Muscle of arm (tissue), 12 donors: ENCODE data around the gene PCGF2. TPM values are rescaled to one million over a fixed set of nuclear protein-coding genes. Genes with fewer than 3 reads are reported as not detected.

Experiments used
- DNase-seq: peaks from one replicate; pipeline ENCODE4 v3.0.0-alpha.2; 2013
- polyA plus RNA-seq, 12 donors: library from polyadenylated mRNA; unstranded; fragments of 120-200 nt; gene quantifications; one replicate each; pipeline ENCODE4 v1.2.1, GENCODE V29; 2013; ENCODE audit not compliant: insufficient read length in 12 of 12

Gene PCGF2
- polyA plus RNA-seq, 12 donors, result 23.9 to 65.8 (median 30.2) TPM; not detected in 1

DNA sequence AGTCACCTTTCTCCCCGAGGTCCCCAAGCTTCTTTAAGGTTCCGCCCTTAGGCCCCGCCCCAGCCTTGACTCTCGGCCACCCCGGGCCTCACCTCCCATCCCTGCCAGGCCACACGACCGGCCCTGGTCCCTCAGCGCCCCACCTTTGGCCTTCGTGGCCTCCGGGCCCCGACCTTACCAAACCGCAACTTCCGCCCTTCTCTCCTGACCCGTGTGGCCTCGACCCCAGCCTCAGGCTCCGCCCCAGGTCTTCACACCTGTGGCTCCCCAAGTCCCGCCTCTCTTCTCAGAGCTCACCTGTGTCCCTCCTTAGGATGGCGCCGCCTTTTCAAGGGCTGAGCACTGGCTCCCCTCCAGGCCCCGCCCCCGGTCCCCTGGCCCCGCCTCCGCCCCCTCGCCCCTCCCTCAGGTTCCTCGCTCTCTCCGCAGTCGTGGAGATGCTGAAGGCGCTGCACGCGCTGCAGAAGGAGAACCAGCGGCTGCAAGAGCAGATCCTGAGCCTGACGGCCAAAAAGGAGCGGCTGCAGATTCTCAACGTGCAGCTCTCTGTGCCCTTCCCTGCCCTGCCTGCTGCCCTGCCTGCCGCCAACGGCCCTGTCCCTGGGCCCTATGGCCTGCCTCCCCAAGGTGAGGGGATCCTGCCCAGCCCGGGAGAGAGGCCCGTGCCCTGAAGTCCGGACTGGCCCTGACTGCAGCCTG lies 28.0 kb downstream of the PCGF2 start:
- DNase-seq, result no peak

DNA sequence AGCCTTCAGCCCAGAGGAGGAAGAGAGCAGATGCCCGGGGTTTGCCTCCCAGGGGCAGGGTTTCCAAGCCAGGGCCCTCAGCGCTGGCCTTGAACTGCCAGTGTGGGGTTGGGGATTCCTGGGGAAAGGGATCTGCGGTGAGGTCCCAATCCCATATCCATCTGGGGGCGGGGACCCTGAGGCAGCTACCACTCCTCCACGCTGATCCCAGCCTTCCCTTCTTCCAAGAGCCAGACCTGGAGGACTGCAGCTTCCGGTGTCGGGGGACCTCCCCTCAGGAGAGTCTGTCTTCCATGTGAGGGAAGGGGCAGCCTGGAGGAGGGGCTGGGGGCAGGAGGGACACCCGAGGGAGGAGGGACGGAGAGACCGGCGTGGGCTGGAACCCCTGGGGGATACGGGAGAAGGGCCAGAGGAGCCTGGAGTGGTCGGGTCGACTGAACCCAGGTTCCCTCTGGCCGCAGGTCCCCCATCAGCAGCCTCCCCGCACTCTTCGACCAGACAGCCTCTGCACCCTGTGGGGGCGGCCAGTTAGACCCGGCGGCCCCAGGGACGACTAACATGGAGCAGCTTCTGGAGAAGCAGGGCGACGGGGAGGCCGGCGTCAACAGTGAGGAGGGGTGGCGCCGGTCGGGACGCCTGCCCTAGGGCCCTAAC lies 28.7 kb downstream of the PCGF2 start:
- no peak for DNase-seq

DNA sequence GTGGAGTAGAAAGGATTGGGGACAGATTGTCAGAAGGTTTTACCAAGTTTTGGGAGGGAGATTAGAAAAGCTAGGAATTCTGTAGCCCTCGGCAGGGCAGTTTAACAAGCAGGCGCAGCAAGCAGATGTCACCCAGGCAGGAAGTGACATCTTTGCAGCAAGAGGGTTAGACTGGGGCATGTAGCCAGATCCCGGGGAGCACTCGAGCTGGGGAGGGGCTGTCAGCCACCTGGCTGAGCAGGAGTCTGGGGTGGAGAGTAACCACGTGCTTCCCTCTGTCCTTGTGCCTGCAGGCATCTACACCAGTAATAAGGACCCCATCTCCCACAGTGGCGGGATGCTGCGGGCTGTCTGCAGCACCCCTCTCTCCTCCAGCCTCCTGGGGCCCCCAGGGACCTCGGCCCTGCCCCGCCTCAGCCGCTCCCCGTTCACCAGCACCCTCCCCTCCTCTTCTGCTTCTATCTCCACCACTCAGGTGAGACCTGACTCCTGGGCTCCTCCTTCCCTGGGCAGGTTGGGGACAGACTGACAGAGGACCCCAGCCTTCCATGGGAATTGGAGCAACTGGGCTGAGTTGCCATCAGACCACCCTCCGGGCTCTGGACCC lies 30.9 kb downstream of the PCGF2 start:
- no peak for DNase-seq

DNA sequence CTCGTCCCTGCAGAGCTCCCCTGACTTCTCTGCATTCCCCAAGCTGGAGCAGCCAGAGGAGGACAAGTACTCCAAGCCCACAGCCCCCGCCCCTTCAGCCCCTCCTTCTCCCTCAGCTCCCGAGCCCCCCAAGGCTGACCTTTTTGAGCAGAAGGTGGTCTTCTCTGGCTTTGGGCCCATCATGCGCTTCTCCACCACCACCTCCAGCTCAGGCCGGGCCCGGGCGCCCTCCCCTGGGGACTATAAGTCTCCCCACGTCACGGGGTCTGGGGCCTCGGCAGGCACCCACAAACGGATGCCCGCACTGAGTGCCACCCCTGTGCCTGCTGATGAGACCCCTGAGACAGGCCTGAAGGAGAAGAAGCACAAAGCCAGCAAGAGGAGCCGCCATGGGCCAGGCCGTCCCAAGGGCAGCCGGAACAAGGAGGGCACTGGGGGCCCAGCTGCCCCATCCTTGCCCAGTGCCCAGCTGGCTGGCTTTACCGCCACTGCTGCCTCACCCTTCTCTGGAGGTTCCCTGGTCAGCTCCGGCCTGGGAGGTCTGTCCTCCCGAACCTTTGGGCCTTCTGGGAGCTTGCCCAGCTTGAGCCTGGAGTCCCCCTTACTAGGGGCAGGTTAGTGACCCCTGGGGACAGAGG lies 31.6 kb downstream of the PCGF2 start:
- DNase-seq, result no peak

DNA sequence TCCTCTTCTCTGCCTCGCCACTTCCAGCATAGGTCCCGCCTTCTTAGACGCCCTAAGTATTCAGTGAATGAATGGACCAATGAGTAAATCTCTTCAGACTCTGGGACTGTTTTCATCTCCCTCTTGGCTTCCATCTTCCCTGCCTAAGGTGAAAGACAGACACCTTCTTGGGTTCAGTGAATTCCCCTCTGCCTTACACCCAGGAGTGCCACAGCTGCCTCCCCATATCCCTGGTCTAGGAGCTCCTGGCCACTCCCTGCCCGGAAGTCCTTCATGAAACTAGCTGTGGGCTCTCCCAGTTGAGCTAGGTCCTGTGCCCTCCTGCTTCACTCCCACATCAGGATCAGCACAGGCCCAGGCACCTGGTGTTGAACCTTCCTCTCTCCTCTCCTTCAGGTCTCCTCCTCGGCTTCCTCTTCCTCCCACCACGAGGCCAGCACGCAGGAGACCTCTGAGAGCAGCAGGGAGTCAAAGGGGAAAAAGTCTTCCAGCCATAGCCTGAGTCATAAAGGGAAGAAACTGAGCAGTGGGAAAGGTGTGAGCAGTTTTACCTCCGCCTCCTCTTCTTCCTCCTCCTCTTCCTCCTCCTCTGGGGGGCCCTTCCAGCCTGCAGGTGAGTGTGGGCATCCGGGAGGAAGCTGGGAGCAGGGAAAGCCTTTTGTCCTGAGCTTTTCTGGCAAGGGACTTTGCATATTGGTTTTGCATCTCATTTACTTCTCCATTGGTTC lies 32.8 kb downstream of the PCGF2 start:
- no peak for DNase-seq

DNA sequence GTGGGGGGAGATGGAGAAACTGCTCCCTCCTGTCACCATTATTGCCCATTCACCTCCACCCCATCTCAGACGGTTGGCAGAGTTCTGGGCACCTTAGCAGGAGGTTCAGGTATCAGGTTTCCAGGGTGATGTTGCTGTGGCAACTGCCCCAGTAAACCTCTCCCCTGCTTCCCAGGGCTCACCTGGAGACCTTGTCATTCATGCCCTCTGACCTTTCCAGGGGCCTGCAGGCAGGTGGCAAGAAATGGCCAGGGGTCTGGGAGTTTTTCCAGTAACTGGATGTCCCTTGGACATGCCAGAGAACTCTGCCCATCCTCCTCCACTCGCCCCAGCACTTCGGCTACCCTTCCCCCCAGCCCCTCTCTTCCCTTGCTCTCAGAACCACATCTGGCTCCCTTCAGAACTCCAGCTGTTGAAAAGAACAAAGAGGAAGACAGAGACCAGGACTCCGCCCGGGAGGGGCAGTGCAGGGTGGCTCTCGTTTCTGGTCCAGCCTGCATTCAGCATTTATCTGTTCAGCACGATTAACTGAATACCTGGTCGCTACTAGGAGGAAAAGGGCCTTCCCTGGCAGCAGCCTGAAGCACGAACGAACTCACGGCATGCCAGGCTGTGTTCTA lies 34.6 kb downstream of the PCGF2 start:
- DNase-seq, result no peak

DNA sequence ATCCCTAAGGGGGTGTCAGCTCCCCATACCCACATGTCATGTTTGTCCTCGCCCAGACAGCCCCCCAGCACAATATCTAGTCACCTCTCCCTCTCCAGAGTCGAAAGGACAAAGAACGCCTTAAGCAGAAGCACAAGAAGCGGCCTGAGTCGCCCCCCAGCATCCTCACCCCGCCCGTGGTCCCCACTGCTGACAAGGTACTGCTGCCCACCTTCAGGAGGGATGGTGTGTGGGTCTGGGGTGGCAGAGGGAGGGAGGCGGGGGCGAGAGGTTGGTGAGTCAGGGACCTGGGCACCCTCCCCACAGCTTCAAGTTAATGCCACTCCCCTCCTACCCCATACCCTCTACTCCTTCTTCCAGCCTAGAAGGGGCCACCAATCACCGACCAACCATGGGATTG lies 35.5 kb downstream of the PCGF2 start:
- DNase-seq, result no peak

DNA sequence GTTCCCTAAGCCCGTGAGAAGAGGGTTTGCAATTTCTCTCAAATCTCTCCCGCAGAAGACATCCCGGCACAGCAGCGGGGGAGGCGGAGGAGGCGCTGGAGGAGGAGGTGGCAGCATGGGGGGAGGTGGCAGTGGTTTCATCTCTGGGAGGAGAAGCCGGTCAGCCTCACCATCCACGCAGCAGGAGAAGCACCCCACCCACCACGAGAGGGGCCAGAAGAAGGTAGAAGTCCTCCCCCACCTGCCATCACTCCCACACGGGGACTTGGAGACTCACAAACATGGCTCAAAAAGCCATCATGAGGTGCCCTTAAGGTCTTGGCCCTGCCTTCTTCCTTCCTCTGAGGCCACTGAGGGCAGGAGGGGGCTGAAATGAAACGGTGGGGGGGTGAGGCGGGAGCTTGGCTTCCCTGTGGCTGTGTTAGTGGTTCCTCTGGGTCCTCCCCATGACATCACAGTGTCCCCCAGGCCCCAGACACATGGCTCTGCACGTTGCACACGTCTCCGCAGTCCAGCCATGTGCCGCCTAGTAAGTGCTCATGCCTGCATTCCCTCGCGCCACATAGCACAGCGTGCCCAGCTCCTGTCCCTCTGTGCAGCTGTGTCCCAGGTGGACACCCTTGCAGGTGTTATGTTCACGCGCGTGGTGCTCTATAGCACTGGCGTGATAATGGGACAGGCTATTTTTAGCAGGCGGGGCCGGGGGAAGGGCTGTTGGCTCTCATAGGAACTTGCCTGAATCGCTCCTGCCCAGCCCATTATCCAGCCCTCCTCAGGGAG lies 36.2 kb downstream of the PCGF2 start:
- no peak for DNase-seq

DNA sequence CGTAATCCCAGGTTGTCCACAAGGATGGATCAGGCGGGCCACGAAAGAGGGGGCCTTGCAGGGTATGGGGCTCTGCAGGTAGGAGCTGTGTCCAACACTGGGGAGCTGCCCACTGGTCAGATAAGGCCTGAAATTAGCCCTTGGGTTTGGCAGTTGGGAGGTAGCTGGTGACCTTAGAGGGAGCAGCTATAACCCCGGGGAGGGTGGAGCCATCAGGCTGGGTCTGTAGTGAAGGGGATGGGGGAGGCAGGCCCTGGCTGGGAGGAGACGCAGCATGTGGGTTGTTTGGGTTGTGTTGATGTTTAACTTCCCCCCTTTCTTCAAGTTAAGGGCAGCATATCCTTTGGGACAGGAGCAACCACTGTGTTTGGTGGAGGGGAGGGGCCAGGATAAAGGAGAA lies 37.2 kb downstream of the PCGF2 start:
- DNase-seq, result no peak

DNA sequence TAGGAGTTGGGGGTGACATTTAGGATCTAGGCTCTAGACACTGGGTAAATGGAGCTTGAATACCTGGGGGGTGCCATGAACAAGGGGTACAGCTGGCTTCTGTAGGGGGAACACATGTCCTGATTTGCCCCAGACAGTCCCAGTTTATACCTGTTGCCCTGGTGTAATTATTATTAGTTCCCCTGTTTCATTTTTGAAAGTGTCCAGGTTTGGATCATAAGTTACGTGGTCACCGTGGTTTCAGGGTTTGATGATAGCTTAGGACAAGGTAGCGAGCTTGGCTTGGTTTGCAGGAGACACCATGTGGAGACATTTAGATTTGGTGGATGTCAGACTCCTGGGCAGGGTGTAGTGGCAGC lies 37.6 kb downstream of the PCGF2 start:
- no peak for DNase-seq

DNA sequence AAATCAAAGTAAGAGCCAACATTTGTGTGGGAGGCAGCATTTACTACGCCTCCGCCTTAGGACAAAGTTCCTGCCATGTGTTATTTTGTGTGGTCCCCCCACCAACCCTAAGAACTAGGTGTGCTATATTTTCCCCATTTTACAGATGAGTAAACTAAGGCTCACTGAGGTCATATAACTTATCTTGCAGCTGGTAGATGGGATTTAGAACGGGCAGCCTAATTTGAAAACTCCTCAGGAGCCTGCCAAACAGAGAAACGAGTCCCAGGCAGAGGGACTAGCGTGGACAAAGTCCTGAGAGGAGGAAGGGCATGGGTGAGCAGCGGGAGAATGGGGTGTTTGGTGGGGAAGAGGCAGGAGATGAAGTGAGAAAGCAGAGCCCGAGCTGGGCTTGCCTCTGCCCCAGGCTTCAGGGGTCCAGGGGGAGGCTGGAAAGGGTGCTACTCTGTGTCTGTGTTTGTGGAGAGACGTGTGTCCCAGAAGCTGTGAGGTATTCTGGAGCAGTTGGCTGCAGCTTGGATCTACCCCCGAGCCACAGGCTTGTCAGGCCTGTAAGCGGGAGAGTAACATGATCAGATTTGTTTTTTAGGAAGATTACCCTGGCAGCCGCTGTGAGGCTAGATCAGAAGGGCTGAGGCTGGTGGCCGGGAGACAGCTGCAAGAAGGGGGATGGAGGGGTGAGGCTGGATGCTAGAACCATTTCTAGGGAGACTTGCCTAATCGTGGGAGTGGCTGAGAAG lies 38.1 kb downstream of the PCGF2 start:
- no peak for DNase-seq

DNA sequence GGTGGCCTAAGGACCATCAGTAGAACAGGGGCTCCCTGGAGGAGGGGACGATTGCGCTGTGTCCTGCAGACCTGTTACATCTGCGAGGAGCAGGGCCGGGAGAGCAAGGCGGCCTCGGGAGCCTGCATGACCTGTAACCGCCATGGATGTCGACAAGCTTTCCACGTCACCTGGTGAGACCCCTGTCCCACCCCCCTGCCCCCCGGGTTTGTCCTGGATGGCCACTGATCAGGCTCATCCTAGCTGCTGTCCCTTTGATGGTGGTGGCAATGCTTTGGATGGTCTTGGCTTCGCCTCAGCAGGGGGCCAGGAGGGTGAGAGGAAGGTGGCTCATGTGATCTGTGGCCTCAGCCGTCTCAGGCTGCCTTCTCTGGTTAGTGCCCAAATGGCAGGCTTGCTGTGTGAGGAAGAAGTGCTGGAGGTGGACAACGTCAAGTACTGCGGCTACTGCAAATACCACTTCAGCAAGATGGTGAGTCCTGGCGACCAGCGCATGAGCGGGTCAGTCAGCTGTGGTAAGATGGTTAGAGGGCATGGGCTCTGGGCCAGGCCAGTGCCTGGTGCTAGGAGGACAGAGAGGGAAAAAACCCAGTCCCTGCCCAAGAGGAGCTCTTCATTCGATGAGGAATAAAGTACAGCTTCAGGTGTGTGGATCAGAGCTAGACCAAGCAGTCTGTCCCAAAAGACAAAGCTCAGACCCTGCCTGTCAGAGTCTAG lies 38.9 kb downstream of the PCGF2 start:
- no peak for DNase-seq

DNA sequence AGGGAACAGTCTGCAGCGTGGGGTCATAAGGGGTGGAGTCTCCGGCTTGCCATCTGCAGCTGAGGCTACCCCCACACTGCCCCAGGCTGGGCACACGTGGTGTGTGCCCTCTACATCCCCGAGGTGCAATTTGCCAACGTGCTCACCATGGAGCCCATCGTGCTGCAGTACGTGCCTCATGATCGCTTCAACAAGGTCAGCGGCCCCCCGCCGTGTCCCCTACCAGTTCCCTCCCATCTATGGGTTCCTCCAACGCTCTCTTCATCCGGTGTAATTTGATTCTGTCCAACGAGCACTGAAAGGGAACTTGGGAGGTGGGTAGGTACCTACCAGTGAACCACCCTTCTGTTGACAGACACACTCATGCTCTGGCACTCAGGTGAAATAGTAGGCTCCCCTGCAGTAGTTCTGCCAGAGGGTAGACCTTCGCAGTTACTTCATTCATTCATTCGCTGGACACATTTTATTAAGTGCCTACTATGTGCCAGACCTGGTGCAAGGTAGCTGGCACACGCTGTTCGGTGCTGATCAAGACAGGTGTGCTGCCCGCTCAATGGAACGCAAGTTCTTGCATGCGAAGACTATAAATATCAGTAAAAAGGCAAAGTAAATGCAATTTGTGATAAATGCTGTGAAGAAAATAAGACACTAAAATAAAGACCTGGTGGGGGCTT lies 40.3 kb downstream of the PCGF2 start:
- DNase-seq, result no peak

DNA sequence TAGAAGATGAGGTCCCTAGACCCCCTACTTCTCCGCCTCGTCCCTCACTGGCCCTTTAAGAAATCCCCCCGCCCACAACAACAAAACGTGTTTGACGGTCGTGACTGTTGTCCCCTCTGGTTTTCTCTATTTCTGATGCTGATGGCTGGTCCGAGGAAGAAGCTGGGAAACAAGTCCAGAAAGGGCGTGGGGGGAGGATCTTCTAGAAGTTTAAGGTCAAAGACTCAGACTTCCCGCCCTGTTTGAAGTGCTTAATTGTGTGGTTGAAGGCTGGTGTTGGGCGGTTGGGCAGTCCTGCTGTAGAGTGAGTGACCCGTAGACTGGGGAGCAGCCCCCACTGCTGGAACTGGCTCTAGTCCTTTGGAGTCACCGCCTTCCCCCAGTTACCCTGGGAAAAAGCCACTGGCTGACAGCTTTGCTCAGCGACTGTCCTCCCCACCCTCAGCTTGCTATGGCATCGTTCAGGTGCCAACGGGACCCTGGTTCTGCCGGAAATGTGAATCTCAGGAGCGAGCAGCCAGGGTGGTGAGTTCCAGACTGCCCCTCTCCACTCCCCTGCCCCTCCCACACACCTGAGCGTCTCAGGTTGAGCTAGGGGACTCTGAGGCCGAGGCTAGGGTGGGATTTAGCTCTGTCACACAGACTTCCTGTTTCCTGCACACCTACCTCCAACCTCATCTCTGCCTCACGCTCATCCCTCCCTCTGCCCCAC lies 41.5 kb downstream of the PCGF2 start:
- no peak for DNase-seq

DNA sequence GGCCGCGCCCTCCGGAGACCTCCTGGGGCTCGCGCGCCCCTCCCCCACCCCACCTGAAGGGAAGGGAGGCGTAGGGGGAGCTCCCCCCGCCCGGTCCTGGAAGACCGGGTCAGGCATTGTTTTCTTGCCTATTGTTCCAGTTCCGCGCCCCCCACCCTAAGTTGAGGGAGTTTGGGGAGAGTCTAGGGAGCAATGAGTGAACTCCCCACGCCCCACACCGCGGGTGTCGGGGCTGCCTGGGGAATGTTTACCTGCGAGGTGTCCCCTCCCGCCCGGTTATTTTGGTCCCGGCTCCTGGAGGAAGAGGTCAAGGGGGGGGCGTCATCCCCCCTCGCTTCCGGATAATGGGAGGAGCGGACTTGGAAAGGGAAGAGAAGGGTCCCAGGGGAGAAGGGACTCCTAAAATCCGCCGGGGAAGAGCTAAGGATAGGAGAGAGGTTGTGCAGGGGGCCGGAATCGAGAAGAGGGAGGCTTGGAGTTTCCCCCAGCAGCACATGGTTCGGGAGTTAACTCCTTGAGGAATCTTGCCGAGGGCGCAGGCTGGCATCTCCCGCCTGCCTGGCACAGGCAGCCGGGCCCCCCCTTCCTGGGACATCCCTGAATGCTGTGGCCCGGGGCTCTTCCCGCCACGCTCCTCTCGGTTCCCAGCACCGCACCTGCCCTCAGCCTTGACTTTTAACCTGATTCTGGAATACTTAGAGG lies 42.2 kb downstream of the PCGF2 start:
- no peak for DNase-seq

DNA sequence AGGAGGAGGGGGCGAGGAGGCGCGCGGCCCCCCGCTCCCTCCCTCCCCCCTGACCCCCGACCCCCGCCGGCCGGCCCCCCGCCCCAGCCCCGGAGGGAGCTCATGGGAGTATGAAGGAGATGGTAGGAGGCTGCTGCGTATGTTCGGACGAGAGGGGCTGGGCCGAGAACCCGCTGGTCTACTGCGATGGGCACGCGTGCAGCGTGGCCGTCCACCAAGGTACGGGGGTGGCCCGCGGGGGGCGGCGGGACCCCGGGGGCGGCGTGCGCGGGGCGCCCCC lies 42.7 kb downstream of the PCGF2 start:
- no peak for DNase-seq

DNA sequence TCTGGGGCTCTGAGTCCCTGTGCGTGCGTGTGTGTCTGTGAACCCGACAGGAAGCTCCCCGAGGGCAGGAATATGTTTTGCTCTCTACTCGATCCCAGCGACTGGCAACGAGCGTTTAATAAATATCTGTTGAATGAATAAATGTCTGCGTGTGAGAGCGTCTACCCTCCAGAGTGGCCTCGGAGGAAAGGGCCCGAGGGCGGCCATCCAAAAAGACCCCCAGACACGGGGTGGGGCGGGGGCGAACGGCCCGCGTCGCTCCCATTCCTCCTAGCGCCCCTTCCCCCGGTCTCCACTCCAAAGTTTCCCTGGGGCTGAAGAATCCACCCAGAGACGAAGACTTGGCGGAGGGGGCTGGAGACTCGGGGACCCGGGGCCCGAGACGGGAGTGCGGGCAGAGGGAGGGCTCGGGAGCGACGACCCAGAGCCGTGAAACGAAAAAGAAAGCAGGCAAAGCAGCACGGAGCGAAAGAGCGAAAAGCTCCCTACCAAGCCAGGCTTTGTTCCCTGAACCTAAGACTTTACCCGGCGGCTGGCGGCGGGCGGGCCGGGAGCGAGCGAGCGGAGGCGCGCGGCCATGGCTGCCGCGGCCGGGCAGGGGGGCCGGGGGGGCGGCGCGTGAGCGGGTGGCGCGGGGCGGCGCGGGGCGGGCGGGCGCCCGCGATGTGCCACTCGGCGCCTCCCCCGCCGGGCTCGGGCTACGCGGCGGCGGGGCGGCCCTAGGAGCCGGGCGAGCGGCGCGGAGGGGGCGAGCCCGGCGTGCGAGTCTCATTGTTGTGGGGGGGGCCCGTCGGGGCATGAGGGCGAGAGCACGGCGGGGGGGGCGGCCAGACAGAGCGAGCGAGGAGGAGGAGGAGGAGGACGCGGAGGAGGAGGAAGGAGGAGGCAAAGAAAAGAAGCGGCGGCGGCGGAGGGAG lies 43.3 kb downstream of the PCGF2 start, which contains the start of gene MLLT6:
MLLT6 (plus strand) TSS at position 668 of the 917 bp plus-strand sequence. CDS start 360 bp downstream, outside the sequence.
- peak; percentile 75 for DNase-seq
